A549 (cell line): ENCODE measurements around the gene CBFA2T2.

Experiments used
- BHLHE40 ChIP-seq: IDR thresholded peaks from 2 replicates; pipeline ENCODE4 v1.6.1; 2012; ENCODE audit warnings: low read depth, low read length, inconsistent platforms
- ELK1 ChIP-seq: fragments of 150-350 bp; IDR thresholded peaks from 2 replicates; pipeline ENCODE4 v1.6.1; 2014; ENCODE audit warnings: low read depth, mild to moderate bottlenecking, low read length
- EP300 ChIP-seq, 2 experiments: fragments of >200 bp; sonication (Bioruptor Twin); formaldehyde crosslinking; IDR thresholded peaks; 2 replicates in 1 of 2; 3 replicates in 1 of 2; pipeline ENCODE4 v1.6.1; 2016 to 2017
- FOSB ChIP-seq: fragments of 250-450 bp; sonication (Bioruptor Pico); IDR thresholded peaks from 2 replicates; pipeline ENCODE4 v1.5.0; 2020; ENCODE audit warnings: mild to moderate bottlenecking, moderate library complexity
- POLR2A ChIP-seq: IDR thresholded peaks from 2 replicates; pipeline ENCODE4 v1.6.1; 2012; ENCODE audit warnings: mild to moderate bottlenecking, low read length
- POLR2AphosphoS2 ChIP-seq: conservative IDR thresholded peaks from 2 replicates; pipeline ENCODE4 v1.6.1; 2012; ENCODE audit warnings: low read length, improper control_type of control experiment, inconsistent platforms
- TF ChIP-seq, protein P1 (sequence below): fragments of >200 bp; sonication (Bioruptor Twin); formaldehyde crosslinking; IDR thresholded peaks from 3 replicates; pipeline ENCODE4 v1.5.1; 2016

DNA sequence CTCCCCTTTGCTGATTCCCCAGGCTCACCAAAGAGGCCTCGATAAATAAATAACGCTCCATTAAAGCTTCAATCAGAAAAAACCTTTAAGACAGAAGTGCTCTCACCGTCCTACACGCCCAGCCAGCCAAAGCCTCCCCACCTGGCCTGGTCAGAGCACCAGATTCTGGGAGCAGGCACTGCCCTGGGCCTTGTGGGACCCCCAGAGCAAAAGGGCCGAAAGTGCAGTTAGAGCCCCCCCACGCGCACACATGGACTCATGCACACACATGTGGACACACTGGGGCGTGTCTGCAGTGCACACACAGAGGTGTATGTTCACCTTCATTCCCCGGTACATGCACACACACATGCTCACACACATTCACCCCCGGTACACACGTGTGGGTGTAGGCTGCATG lies 186.2 kb downstream of the CBFA2T2 start:
- TF ChIP-seq ELK1 (no peak), EP300 (IDR thresholded peaks at IDR 0.05) (no peak), POLR2AphosphoS2 (no peak), FOSB (CRISPR knock-in tag) (no peak), BHLHE40 (no peak), POLR2A (no peak)
- TF ChIP-seq, protein P1, sequence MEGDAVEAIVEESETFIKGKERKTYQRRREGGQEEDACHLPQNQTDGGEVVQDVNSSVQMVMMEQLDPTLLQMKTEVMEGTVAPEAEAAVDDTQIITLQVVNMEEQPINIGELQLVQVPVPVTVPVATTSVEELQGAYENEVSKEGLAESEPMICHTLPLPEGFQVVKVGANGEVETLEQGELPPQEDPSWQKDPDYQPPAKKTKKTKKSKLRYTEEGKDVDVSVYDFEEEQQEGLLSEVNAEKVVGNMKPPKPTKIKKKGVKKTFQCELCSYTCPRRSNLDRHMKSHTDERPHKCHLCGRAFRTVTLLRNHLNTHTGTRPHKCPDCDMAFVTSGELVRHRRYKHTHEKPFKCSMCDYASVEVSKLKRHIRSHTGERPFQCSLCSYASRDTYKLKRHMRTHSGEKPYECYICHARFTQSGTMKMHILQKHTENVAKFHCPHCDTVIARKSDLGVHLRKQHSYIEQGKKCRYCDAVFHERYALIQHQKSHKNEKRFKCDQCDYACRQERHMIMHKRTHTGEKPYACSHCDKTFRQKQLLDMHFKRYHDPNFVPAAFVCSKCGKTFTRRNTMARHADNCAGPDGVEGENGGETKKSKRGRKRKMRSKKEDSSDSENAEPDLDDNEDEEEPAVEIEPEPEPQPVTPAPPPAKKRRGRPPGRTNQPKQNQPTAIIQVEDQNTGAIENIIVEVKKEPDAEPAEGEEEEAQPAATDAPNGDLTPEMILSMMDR = no peak
